HK-2 (cell line): ENCODE data around the gene TMEM183A.
A peak's percentile ranks its signal among the peaks of the same experiment; 100 is the strongest.
"Not testable (repeated sequence)": the region's sequence is repeated elsewhere in the genome, so short reads cannot be mapped to it uniquely, and the experiment has no call there.

Experiments
- DNase-seq: peaks from one replicate; pipeline ENCODE4 v3.0.0-alpha.2; 2018; ENCODE audit not compliant: unreplicated experiment

The TMEM183A gene, protein sequence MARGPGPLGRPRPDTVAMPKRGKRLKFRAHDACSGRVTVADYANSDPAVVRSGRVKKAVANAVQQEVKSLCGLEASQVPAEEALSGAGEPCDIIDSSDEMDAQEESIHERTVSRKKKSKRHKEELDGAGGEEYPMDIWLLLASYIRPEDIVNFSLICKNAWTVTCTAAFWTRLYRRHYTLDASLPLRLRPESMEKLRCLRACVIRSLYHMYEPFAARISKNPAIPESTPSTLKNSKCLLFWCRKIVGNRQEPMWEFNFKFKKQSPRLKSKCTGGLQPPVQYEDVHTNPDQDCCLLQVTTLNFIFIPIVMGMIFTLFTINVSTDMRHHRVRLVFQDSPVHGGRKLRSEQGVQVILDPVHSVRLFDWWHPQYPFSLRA

DNA sequence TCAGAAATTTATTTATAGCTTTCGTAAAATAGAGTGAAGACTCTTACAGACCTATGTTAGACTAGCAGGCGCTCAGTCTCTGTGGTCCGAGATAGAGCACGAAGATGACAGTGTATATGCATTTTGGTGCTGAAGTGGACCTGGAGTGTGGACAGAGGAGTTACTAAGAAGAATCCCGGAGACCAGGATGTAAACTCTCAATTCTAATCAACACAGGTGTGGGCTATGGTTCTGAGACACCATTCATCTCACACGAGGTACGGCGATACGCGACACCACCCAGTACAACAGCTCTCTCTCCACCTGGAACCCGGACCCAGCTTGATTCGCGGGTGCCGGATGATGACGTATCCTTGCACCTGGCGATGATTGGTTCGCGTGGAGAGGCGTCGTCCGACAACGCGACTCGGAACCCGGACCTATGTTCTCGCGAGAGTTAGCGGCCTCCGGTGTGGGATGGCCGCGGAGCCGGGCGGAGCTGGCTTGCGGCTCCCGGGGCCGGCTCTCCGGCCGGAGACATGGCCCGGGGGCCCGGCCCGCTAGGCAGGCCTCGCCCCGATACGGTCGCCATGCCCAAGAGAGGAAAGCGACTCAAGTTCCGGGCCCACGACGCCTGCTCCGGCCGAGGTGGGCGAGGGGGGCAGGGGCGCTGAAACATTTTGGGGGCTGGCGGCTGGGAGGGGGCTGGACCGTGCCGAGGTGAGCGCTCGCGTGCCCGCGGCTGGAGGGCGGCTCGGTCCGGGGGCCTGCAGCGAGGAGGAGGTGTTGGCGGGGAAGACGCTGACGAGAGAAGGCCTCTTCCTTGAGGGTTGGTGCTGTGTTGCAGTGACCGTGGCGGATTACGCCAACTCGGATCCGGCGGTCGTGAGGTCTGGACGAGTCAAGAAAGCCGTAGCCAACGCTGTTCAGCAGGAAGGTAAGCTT, at the start of gene TMEM183A:
TSS of gene TMEM183A (plus strand) at position 427 of the 924 bp plus-strand sequence. CDS start at position 519, 92 bp downstream.
- DNase-seq: peak; percentile 99

- peak; percentile 93 for DNase-seq
These were observed 49.2 kb upstream of the TMEM183A start, which contains the start of gene ADIPOR1 for GRCh38 chr1:202957733-202958543. Gene ADIPOR1 (minus strand): TSS chr1:202958312. CDS start chr1:202951070, 7,242 bp downstream.

DNA sequence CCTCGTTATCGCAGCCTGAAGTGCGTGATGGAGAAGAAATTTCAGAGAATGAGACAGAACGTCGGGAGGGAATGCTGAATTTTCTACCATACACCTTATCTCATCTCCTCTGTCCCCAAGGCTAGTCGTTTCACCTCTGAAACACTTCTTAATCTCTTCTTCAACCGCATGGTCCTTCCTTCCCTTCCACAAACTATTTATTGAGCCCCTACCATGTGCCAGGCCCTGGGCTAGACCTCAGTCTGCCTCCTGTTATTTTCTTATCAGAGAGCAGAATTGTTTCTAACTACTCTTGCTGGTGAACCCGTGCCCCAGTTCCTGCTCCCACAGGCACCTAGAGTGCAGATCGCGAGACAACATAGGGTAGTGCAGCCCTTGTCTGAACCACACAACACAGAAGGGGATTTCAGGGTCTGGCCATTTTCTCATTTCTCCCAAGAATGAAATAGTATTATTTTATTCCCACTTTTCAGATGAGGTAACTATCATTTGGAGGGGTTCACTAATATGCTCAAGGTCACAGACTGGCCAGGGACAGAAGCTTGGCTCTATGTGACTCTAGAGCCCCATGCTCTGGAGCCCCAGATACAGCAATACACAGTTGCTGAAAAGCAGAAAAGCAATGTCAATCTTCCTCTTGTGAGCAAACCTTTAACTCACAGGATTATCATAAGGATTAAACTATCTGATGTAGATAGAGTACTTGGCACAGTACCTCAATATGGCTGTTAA, 48.5 kb upstream of the TMEM183A start:
- no peak for DNase-seq

DNA sequence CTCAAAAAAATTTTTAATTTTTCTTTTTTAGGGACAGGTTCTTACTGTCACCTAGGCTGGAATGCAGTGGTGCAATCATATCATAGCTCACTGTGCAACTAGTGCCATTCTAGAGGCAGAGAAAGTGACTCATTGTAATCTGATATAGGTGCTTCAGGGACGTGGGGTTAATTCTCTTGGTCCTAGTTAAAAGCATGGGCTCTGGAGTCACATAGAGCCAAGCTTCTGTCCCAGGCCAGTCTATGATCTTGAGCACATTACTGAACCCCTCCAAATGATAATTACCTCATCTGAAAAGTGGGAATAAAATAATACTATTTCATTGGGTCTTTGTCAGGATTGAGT, 47.9 kb upstream of the TMEM183A start:
- no peak for DNase-seq

DNA sequence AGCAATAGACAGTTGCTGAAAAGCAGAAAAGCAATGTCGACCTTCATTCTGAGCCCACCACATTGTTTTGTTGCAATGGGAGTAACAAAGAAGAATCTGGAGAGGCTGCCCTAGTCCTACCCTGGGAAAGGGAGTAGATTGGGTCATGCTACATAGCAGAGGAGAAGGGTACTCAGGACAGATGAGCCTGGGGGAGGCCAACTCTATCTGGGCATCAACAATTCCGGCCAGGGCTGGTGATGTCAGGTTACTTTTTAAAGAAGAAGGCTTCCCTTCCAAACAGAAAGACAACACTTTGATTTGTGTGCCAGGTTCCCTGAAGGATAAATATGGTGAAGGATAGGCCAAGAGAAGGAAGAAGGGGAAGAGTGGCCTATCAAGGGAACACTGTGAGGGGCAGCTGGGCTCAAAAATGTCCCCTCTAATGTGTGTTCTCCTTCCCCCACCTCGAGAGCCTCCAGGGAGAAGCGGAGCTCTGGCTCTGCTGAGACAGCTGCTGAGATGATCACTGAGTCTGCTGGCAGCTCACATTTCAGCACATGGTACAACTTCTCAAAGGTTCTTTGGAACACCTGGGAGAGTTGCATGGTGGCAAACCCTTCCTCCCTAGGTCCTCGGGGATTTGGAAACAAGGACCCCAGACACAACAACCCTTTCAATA, 45.8 kb upstream of the TMEM183A start:
- no peak for DNase-seq

DNA sequence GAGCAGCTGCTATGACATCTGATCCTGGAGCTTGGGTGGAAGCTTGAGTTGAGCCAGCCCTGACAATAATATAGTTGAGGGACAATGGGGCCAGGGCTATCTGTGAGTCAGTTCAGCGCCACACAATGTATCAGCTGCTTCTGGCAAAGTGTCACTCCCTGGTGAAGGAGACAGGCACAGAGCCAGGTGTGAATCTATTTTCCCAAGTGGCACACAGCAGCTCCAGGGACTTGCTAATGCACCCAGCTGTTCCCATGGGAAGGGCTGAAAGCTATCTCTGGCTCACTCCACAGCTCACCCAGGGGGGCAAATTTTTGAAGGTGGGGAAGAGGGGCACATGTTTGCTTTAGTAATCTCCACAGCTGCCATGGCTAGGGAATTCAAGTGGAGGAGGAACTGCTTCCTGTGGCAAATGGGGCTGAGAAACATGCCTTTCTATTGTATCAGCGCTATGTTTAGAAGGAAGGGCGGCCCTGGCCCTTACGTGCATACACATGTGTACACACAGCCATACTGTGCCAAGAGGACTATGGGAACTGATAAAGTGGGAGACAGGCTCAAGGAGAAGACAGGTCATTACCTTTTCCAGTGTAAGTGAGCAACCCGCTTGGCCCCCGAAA, 42.3 kb upstream of the TMEM183A start:
- DNase-seq: no peak

- DNase-seq: no peak
These were observed 41.8 kb upstream of the TMEM183A start for GRCh38 chr1:202965422-202965821.

GRCh38 chr1:202966006-202966898, 40.9 kb upstream of the TMEM183A start:
- no peak for DNase-seq

DNA sequence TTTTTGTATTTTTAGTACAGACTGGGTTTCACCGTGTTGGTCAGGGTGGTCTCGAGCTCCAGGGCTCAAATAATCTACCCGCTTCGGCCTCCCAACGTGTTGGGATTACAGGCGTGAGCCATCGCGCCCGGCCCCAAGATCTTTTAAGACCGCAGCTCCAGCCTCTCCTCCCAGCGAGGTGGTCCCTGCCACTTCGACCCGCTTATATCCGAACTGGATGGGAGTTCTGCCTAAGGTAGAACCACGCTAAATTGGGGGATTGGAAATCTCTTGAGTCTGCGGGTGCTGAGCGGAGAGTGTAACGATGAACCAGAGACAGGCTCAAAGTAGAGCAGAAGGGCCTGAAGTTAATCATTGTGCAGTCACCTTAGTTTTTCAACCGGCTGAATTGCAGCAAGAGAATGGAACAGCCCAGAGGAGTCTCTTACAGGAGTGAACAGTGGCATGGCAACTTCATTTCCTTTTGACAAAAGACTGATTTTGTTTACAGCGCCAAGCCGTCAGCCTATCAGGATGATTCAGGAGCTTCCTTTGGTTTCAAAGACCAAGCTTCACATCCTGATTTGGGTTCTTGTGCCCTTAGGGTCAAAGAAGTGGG, 39.4 kb upstream of the TMEM183A start:
- DNase-seq: no peak

- DNase-seq: no peak
These were observed 38.8 kb upstream of the TMEM183A start for GRCh38 chr1:202968351-202968750.

GRCh38 chr1:202968895-202969295, 38.3 kb upstream of the TMEM183A start:
- no peak for DNase-seq

DNA sequence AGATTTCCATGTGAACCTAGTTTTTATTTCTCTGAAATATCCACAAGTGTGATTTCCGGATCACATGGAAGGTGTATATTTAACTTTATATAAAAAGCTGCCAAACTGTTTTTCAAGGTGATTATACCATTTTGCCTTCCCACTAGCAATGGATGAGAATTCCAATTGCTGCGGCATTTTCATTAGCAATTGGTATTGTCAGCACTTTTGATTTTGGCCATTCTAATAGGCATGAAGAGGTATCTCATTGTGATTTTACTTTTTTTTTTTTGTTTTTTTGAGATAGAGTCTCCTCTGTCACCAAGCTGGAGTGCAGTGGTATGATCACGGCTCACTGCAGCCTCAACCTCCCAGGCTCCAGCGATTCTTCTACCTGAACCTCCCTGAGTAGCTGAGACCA, 35.1 kb upstream of the TMEM183A start:
- no peak for DNase-seq

- no peak for DNase-seq
These were observed 32.3 kb upstream of the TMEM183A start for GRCh38 chr1:202974856-202975255.

GRCh38 chr1:202976633-202977032, 30.5 kb upstream of the TMEM183A start:
- DNase-seq: no peak

- DNase-seq: no peak
These were observed 27.7 kb upstream of the TMEM183A start for GRCh38 chr1:202979459-202979858.

DNA sequence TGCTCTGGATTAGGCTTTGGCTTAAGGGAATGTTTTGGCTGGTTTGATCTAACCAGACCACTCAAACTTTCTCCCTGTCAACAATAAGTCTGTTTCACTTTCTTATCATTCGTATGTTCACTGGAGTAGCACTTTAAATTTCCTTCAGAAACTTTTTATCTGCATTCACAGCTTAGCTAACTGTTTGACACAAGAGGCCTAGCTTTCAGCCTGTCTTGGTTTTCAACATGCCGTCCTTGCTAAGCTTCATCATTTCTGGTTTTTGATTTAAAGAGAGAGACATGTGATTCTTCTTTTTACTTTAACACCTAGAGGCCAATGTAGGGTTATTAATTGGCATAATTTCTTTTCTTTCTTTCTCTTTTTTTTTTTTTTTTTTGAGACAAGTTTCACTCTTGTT, 25.2 kb upstream of the TMEM183A start:
- DNase-seq: no peak

DNA sequence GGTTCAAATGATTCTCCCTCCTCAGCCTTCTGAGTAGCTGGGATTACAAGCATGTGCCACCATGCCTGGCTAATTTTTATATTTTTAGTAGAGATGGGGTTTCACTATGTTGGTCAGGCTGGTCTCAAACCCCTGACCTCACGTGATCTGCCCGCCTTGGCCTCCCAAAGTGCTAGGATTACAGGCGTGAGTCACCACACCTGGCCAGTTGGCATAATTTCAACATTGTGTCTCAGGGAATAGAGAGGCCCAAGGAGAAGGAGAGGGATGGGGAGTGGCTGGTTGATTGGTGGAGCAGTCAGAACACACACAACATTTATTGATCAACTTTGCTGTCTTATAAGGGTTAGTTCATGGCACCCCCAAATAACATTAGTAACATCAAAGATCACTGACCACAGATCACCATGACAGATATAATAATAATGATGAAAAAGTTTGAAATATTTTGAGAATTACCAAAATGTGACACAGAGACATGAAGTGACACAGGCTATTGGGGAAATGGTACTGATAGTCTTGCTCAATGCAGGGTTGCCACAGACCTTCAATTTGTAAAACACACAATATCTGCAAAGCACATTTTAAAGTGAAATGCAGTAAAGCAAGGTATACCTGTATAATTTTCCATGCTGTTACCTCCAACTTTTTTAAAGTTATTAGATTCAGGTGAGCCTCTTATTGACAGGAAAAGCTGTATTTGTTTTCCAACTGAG, 24.3 kb upstream of the TMEM183A start:
- no peak for DNase-seq

- not testable (repeated sequence) for DNase-seq
These were observed 21.1 kb upstream of the TMEM183A start for GRCh38 chr1:202986120-202986519.
